Adrenal gland (tissue), 19 donors: Measurements from ENCODE around the gene TCF15. TPM values are rescaled to one million over a fixed set of nuclear protein-coding genes. Genes with fewer than 3 reads are reported as not detected.

Source experiments
- DNase-seq, 7 donors: peaks; one replicate each; pipeline ENCODE4 v3.0.0-alpha.2; 2019 to 2020
- H3K27ac ChIP-seq, 5 donors: fragments of 200-600 bp; sonication (generic) in 4 of 5; 1 replicate in 3 of 5; 2 replicates in 2 of 5; pipeline versions ENCODE4 v1.5.1 to v1.8.0; 2016 to 2020; ENCODE audit warnings: mild to moderate bottlenecking in 1 of 5
- H3K27me3 ChIP-seq: fragments of 200-600 bp; 2 replicates; pipeline ENCODE4 v1.8.0; 2021
- H3K36me3 ChIP-seq, 2 donors: fragments of 200-600 bp; replicated peaks in 1 of 2; 1 replicate in 1 of 2; 2 replicates in 1 of 2; pipeline versions ENCODE4 v1.5.1 to v1.8.0; 2018 to 2022
- H3K4me1 ChIP-seq, 2 donors: fragments of 200-600 bp; replicated peaks in 1 of 2; 1 replicate in 1 of 2; 2 replicates in 1 of 2; pipeline versions ENCODE4 v1.5.1 to v1.8.0; 2018 to 2021
- H3K4me3 ChIP-seq, 4 donors: fragments of 200-600 bp; sonication (generic) in 3 of 4; one replicate each; pipeline ENCODE4 v1.5.1; 2016 to 2018
- H3K9me3 ChIP-seq, 3 donors: fragments of 200-600 bp; sonication (generic) in 1 of 3; replicated peaks in 1 of 3; 1 replicate in 2 of 3; 2 replicates in 1 of 3; pipeline versions ENCODE4 v1.5.1 to v1.8.0; 2016 to 2021
- POLR2A ChIP-seq, 2 donors: fragments of 450-650 bp; IDR thresholded peaks; one replicate each; pipeline ENCODE4 v1.6.1; 2017; ENCODE audit warnings: antibody characterized with exemption in 2 of 2, mild to moderate bottlenecking in 2 of 2, moderate library complexity in 1 of 2
- WGBS, 4 donors: extraction: QIAGEN DNeasy Blood & Tissue Kit in 2 of 4; methylation state at CpG; one replicate each; pipeline versions ENCODE4 v1.1.5 to v1.1.7; 2013 to 2017; 5-methylcytosine and 5-hydroxymethylcytosine counted together
- intact Hi-C, 2 donors: fragments of 100-400 bp; cut with DNase I; formaldehyde crosslinking; loops; one replicate each; pipeline versions ENCODE4 v1.14.1 to v1.15.0; 2022 to 2023
- long read RNA-seq, 10 donors: library from polyadenylated mRNA in 3 of 10; unstranded in 2 of 10; stranded (forward) in 1 of 10; transcript quantifications; one replicate each; pipeline ENCODE4 v2.0.0 and lab custom pipeline, GENCODE V29; 2021 to 2026
- polyA plus RNA-seq, 3 donors: library from polyadenylated mRNA; stranded (reverse); fragments of 200-250 nt in 2 of 3; fragments of 350-450 nt in 1 of 3; fragmentation: Illumina TruSeq in 1 of 3; extraction: RNeasy Lipid Tissue Mini Kit (QIAGEN cat#74804) in 1 of 3; gene quantifications; one replicate each; pipeline ENCODE4 v1.2.3, GENCODE V29; 2013 to 2014
- total RNA-seq, 9 donors: library from RNA; depleted of rRNA in 4 of 9; stranded (reverse); fragments of >200 nt in 4 of 9; fragments of 120-200 nt in 1 of 9; fragmentation: NEBNext Ultra II Directional in 1 of 9; extraction: Animal tissue kit (Norgen Biotek cat#: 25700) in 1 of 9; gene quantifications; one replicate each; pipeline versions ENCODE4 v1.1.0 to v1.2.4, GENCODE V29; 2013 to 2023
- TF ChIP-seq, protein P1 (sequence below), 6 experiments: fragments of 450-650 bp in 4 of 6; fragments of 200-600 bp in 2 of 6; sonication (generic) in 1 of 6; IDR thresholded peaks; 1 replicate in 5 of 6; 2 replicates in 1 of 6; pipeline versions ENCODE4 v1.5.1 to v1.8.0; 2016 to 2021; ENCODE audit warnings: antibody characterized with exemption in 6 of 6, mild to moderate bottlenecking in 2 of 6, moderate library complexity in 1 of 6
- donor health status: healthy with polysubstance abuse.
- donor health status: Bipolar disorder and iron deficiency.
- donor health status: DM: yes; HTN: yes; CAD: no.
- donor health status: DM: no; HTN: no; CAD: no.
- donor health status: DM: no; HTN: no; CAD: no.
- donor health status: DM: yes; HTN: yes; CAD: no.

TCF15 gene, protein sequence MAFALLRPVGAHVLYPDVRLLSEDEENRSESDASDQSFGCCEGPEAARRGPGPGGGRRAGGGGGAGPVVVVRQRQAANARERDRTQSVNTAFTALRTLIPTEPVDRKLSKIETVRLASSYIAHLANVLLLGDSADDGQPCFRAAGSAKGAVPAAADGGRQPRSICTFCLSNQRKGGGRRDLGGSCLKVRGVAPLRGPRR
- total RNA-seq (1 to 10 TPM in 4 of 9 donors, under 1 TPM in 5; 0.37 to 2.2 (median 0.90) TPM), polyA plus RNA-seq (1 to 10 TPM in 2 of 3 donors, under 1 TPM in 1; 0.31 to 3.0 (median 2.7) TPM)
- long read RNA-seq, donor 1 = 0 reads
- long read RNA-seq, donor 2 = 0 reads
- long read RNA-seq, donor 3 = 0 reads
- long read RNA-seq, donor 4 = 0 reads
- long read RNA-seq, donor 5, transcript TCF15-201 (2 exons, 1,555 nt) = major isoform, 7 of 7 reads
- long read RNA-seq, donor 5, partial matches to known transcripts = 0 of 7 reads
- long read RNA-seq, donor 5, other reads (novel, unspliced or antisense) = 0 of 7 reads
- long read RNA-seq, donor 6 = 0 reads
- long read RNA-seq, donor 7, partial matches to known transcripts = 0 of 1 reads
- long read RNA-seq, donor 7, other reads (novel, unspliced or antisense) = 0 of 1 reads
- long read RNA-seq, donor 8, partial matches to known transcripts = 0 of 2 reads
- long read RNA-seq, donor 8, other reads (novel, unspliced or antisense) = 0 of 2 reads
- long read RNA-seq, donor 9 = 0 reads
- long read RNA-seq, donor 10, partial matches to known transcripts = 0 of 2 reads
- long read RNA-seq, donor 10, other reads (novel, unspliced or antisense) = 0 of 2 reads

DNA sequence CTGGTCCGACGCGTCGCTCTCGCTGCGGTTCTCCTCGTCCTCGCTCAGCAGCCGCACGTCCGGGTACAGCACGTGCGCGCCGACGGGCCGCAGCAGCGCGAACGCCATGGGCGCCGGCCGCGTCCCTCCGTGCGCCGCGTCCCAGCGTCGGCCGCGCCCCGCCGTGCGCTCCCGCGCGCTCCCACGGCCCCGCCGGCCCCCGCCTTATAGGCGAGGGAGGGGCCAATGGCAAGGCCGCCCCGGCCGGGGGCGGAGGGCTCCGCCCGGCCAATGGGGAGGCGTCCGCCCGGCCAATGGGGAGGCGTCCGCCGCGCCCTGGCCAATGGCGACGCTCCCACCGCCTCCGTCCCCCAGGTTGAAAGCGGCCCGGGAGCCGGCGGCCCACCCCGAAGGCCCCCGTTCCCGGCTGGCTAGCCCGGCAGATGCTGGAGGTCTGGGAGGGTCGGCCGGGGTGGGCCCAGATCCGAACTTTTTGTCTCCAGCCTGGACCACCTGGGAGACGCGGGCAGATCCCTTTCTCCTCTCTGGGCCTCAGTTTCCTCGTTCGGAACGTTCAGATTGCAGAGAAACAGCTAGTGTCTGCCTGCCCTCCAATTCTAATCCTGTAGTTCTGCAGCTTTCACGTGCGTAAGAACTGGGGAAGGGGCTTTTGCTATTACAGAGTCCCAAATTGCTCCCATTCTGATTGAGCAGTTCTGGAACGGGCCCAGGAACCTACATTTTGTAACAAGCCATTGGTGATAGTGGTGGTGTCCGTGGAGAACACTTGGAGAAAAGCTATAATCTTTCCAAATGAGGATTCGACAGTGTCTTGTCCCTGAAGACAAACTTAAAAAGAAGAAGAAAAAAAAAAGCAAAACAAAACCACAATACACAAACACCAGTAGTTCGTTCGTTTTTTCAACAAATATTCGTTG is at the start of gene TCF15:
TCF15 (minus strand) TSS at position 180 of the 917 bp plus-strand sequence; CDS start at position 108, 72 bp downstream.
- Histone ChIP-seq H3K4me1 (no peaks in the 10 kb centered on the region), H3K9me3 (no peaks in the 10 kb centered on the region), H3K27me3 (peaks cover 35% of the 10 kb centered on the region), H3K4me3 (peak within 1 kb of the TSS in 1 of 4 donors; percentile 34), H3K27ac (no peak within 1 kb of the TSS), H3K36me3 (no peaks in the 10 kb centered on the region)
- intact Hi-C loops = no loop called here
- WGBS, 4 donors = 6 to 31% (median 16%) methylated on average over 12 to 84 of the region's 84 CpGs
- TF ChIP-seq, protein P1, sequence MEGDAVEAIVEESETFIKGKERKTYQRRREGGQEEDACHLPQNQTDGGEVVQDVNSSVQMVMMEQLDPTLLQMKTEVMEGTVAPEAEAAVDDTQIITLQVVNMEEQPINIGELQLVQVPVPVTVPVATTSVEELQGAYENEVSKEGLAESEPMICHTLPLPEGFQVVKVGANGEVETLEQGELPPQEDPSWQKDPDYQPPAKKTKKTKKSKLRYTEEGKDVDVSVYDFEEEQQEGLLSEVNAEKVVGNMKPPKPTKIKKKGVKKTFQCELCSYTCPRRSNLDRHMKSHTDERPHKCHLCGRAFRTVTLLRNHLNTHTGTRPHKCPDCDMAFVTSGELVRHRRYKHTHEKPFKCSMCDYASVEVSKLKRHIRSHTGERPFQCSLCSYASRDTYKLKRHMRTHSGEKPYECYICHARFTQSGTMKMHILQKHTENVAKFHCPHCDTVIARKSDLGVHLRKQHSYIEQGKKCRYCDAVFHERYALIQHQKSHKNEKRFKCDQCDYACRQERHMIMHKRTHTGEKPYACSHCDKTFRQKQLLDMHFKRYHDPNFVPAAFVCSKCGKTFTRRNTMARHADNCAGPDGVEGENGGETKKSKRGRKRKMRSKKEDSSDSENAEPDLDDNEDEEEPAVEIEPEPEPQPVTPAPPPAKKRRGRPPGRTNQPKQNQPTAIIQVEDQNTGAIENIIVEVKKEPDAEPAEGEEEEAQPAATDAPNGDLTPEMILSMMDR (IDR thresholded peaks at IDR 0.05) = no peak
- no peak for TF ChIP-seq POLR2A (IDR thresholded peaks at IDR 0.05)
- DNase-seq = peak in 1 of 7 donors; percentile 21

DNA sequence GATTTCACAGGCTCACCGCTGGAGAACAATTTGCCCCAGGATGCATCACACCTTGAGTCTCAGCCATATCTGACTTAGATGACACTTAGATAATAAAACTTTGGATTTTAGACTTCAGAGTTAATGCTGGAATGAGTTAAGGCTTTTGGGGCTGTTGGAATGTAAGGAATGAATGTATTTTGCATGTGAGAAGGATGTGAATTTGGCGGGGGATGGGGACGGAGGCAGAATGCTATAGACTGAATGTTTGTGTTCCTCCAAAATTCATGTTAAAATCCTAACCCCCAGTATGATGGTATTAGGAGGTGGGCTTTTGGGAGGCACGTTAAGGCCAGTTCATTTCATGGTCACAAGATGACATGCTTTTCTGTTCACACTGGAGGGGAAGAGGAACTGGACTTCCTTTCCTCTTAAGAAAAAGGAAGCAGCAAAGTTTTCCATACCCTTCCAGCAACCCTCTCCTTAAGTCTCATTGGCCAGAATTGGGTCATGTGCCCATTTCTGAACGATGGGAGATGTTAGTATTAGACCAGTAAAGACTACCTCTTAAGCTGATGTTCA is 48.7 kb upstream of the TCF15 start:
- peak in 1 of 7 donors; percentile 16 for DNase-seq
- intact Hi-C loops = no loop called here
- Histone ChIP-seq H3K27me3 (peaks cover 23% of the 10 kb centered on the region), H3K27ac (no peak overlapping the region), H3K4me1 (peaks cover 0 to 4% of the 10 kb centered on the region in 2 donors), H3K36me3 (no peaks in the 10 kb centered on the region), H3K4me3 (no peak overlapping the region), H3K9me3 (no peaks in the 10 kb centered on the region)
- WGBS, 4 donors = 36 to 50% (median 47%) methylated on average over 5 of the region's 5 CpGs
- TF ChIP-seq POLR2A (IDR thresholded peaks at IDR 0.05) = no peak

DNA sequence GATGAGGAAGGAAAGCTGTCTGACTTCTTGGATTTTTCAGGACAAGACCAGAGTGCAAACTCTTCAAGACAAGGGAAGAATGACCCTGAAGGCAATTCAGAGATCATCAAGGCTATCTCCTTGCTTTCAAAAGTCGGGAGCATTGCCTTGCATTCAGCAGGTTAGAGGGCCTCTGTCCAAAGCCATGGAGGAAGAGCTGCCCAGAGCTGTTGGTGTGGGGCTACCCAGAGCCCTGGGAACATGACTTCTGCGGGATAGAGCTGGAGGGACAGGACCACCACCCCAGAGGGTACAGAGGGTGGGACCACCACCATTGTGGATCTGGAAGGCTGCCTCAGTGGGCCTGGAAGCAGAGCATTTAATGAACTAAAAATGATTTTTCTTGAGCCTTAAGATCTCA is 48.1 kb upstream of the TCF15 start:
- H3K27ac ChIP-seq = no peak overlapping the region
- intact Hi-C loops = no loop called here
- DNase-seq = no peak
- H3K36me3 ChIP-seq = no peaks in the 10 kb centered on the region
- H3K9me3 ChIP-seq = no peaks in the 10 kb centered on the region
- WGBS, 4 donors = 20 to 57% (median 42%) methylated on average over 1 to 2 of the region's 2 CpGs
- H3K27me3 ChIP-seq = peaks cover 17% of the 10 kb centered on the region
- H3K4me3 ChIP-seq = no peak overlapping the region
- peaks cover 0 to 8% of the 10 kb centered on the region in 2 donors for H3K4me1 ChIP-seq
- TF ChIP-seq, protein P1 (IDR thresholded peaks at IDR 0.05) = no peak
- TF ChIP-seq POLR2A (IDR thresholded peaks at IDR 0.05) = no peak
